Tibial artery (tissue), 4 donors: ENCODE results near the gene COL4A2.
"Not testable (repeated sequence)": the region's sequence is repeated elsewhere in the genome, so short reads cannot be mapped to it uniquely, and the experiment has no call there.

Experiments
- DNase-seq, 2 donors: peaks; one replicate each; pipeline ENCODE4 v3.0.0-alpha.2; 2019
- H3K27ac ChIP-seq, 2 donors: fragments of 200-600 bp; sonication (generic) in 1 of 2; 1 replicate in 1 of 2; 2 replicates in 1 of 2; pipeline ENCODE4 v1.5.1; 2018 to 2019; ENCODE audit warnings: mild to moderate bottlenecking in 1 of 2
- H3K27me3 ChIP-seq, 2 donors: fragments of 200-600 bp; sonication (generic) in 1 of 2; one replicate each; pipeline versions ENCODE4 v1.5.1 to v1.6.0; 2016 to 2019
- H3K36me3 ChIP-seq, 3 donors: fragments of 200-600 bp; sonication (generic) in 2 of 3; one replicate each; pipeline ENCODE4 v1.5.1; 2016 to 2019; ENCODE audit warnings: mild to moderate bottlenecking in 2 of 3
- H3K4me1 ChIP-seq, 4 donors: fragments of 200-600 bp; sonication (generic) in 2 of 4; 1 replicate in 3 of 4; 2 replicates in 1 of 4; pipeline ENCODE4 v1.5.1; 2016 to 2019
- H3K4me3 ChIP-seq, 2 donors: fragments of 200-600 bp; sonication (generic) in 1 of 2; 1 replicate in 1 of 2; 2 replicates in 1 of 2; pipeline ENCODE4 v1.5.1; 2018 to 2019; ENCODE audit warnings: mild to moderate bottlenecking in 2 of 2
- H3K9me3 ChIP-seq, 3 donors: fragments of 200-600 bp; sonication (generic) in 1 of 3; one replicate each; pipeline ENCODE4 v1.5.1; 2016 to 2019
- intact Hi-C: fragments of 100-400 bp; cut with DNase I; formaldehyde crosslinking; loops from one replicate; pipeline ENCODE4 v1.15.0; 2023; ENCODE audit warnings: low total_unique reads
- TF ChIP-seq, protein P1 (sequence below), 2 experiments: fragments of 200-600 bp in 1 of 2; fragments of 450-650 bp in 1 of 2; IDR thresholded peaks; one replicate each; pipeline ENCODE4 v1.5.1; 2017 to 2019; ENCODE audit warnings: antibody characterized with exemption in 2 of 2, mild to moderate bottlenecking in 1 of 2, moderate library complexity in 1 of 2

Gene COL4A2

DNA sequence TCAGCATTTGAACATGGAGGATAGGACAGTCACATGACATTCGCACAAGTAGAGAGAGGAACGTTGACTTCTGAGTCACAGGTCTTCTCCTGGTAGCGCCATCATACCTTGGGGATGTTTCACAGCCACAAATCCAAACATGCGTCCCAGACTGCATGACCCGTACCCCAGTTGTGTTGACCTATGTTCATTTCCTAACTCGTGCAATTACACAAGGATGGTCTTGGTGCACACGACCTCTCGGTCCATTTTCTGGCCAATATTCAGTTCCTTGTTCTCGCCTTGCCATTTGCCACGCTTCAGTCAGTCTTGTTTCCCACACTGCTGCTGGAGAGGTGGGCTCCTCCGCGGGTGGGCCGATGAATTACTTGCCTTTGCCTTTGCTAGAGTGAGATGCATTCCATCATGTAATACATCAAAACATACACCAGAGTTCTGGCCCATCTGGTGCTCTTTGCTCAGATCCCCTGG, 87.3 kb downstream of the COL4A2 start:
- intact Hi-C loops: no loop called here
- no peaks in the 10 kb centered on the region for H3K27me3 ChIP-seq
- H3K27ac ChIP-seq: peak overlapping the region; percentile 86 to 89
- peaks cover 0 to 94% (median 62%) of the 10 kb centered on the region in 4 donors for H3K4me1 ChIP-seq
- no peaks in the 10 kb centered on the region for H3K36me3 ChIP-seq
- DNase-seq: no peak
- no peaks in the 10 kb centered on the region for H3K9me3 ChIP-seq
- H3K4me3 ChIP-seq: no peak overlapping the region
- TF ChIP-seq, protein P1, sequence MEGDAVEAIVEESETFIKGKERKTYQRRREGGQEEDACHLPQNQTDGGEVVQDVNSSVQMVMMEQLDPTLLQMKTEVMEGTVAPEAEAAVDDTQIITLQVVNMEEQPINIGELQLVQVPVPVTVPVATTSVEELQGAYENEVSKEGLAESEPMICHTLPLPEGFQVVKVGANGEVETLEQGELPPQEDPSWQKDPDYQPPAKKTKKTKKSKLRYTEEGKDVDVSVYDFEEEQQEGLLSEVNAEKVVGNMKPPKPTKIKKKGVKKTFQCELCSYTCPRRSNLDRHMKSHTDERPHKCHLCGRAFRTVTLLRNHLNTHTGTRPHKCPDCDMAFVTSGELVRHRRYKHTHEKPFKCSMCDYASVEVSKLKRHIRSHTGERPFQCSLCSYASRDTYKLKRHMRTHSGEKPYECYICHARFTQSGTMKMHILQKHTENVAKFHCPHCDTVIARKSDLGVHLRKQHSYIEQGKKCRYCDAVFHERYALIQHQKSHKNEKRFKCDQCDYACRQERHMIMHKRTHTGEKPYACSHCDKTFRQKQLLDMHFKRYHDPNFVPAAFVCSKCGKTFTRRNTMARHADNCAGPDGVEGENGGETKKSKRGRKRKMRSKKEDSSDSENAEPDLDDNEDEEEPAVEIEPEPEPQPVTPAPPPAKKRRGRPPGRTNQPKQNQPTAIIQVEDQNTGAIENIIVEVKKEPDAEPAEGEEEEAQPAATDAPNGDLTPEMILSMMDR (IDR thresholded peaks at IDR 0.05): no peak

DNA sequence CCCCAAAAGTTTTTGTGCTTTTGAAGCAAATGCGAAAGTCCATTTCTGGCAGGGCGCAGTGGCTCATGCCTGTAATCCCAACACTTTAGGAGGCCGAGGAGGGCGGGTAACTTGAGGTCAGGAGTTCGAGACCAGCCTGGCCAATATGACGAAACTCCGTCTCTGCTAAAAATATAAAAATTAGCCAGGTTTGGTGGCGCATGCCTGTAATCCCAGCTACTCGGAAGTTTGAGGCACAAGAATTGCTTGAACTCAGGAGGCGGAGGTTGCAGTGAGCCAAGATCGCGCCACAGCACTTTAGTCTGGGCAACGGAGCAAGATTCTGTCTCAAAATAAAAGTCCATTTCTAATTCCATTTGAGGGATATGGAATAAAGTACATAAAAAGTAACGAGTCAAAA, 88.5 kb downstream of the COL4A2 start:
- H3K4me3 ChIP-seq, intact Hi-C loops, H3K27me3 ChIP-seq, H3K9me3 ChIP-seq, H3K36me3 ChIP-seq: not testable (repeated sequence)
- peak; percentile 68 to 93 for DNase-seq
- Histone ChIP-seq H3K27ac (peak overlapping the region; percentile 86 to 89), H3K4me1 (peaks cover 0 to 94% (median 64%) of the 10 kb centered on the region in 4 donors)

DNA sequence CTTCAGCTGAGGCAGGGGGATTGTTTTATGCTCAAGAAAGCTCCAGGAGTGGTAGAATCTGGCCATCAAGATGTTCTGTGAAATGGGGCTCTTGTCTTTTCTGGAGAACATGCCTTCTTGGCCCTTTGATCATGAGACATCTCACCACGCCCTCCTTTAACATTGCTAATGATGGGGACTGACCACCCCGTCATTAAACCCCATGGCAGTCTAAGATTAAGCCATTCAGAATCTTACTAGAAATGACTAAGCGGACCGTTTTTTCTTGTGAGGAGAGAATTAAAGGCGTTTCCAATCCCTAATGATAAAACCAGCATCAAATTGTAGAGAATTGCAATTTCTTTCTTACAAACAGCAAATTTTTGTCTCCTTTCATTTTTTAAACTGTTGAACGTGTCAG, 89.4 kb downstream of the COL4A2 start:
- Histone ChIP-seq H3K27me3 (no peaks in the 10 kb centered on the region), H3K36me3 (no peaks in the 10 kb centered on the region), H3K4me3 (no peak overlapping the region), H3K4me1 (peaks cover 0 to 94% (median 65%) of the 10 kb centered on the region in 4 donors), H3K27ac (peak overlapping the region; percentile 86 to 89), H3K9me3 (no peaks in the 10 kb centered on the region)
- DNase-seq: no peak
- TF ChIP-seq, protein P1 (IDR thresholded peaks at IDR 0.05): no peak
- intact Hi-C loops: no loop called here

DNA sequence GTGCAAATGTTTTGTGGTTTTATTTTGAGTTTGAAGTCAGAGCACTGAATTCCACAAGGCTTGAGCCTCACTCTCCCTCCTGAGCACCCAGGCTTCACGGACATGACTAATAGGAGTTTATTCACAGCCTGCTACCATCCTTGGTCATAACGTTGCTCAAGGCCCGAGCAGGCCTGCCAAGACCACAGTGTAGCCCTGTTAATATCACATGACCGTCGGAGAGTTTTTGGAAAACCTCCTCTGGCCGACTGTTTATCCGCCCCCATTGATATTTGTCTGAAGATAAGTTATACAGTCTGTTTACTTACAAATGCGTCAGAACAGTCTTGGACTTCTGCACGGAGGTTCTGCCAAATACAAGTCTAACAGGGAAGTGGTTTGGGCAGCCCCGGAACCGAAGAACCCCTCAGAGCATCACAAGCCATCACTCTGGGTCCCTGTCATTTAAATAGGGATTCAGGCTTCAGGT, 89.9 kb downstream of the COL4A2 start:
- peak overlapping the region; percentile 87 to 89 for H3K27ac ChIP-seq
- H3K4me1 ChIP-seq: peaks cover 0 to 94% (median 63%) of the 10 kb centered on the region in 4 donors
- peak overlapping the region; percentile 28 to 39 for H3K4me3 ChIP-seq
- no peaks in the 10 kb centered on the region for H3K9me3 ChIP-seq
- TF ChIP-seq, protein P1 (IDR thresholded peaks at IDR 0.05): no peak
- H3K36me3 ChIP-seq: no peaks in the 10 kb centered on the region
- H3K27me3 ChIP-seq: no peaks in the 10 kb centered on the region
- intact Hi-C loops: no loop called here
- DNase-seq: peak; percentile 98

DNA sequence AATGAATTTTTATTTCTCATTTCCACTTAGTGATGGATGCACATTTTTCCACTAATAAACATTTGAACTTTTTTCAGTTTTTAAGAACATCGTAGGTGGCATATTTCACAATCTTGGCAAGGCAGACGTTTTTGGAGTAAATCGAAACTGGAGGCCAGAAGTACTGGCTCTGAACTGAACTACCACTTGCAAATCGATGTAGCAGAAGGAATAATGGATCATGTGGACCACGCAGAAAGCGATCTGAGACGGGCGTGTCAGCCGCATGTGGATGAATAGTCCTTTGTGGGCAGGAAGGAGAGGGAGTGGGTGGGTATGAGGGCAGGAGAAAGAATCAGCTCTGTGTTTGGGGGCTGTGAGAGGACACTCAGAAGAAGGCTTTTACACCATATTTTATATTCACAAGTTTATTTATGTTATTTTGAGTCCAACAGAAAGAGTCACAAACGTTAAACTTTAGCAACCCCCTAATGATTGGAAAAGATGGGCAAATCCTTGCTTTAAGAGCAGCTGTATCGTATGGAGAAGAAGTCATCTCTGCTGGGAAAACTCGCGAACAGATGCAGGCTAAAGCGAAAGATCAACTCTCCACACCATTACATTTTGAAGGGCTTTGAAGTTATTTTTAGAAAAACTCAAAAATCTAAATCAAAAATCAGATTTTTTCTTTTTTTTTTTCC, 90.5 kb downstream of the COL4A2 start:
- Histone ChIP-seq H3K4me3 (peak overlapping the region; percentile 28 to 39), H3K9me3 (no peaks in the 10 kb centered on the region), H3K27me3 (no peaks in the 10 kb centered on the region), H3K36me3 (no peaks in the 10 kb centered on the region), H3K4me1 (peaks cover 0 to 94% (median 62%) of the 10 kb centered on the region in 4 donors), H3K27ac (peak overlapping the region; percentile 87 to 88)
- intact Hi-C loops: no loop called here
- TF ChIP-seq, protein P1 (IDR thresholded peaks at IDR 0.05): no peak
- peak in 1 of 2 donors; percentile 48 for DNase-seq
